ENCODE data around the gene COMTD1.
A peak's percentile ranks its signal among the peaks of the same experiment; 100 is the strongest.
"Not testable (repeated sequence)": the region's sequence is repeated elsewhere in the genome, so short reads cannot be mapped to it uniquely, and the experiment has no call there.

Gene COMTD1

DNA sequence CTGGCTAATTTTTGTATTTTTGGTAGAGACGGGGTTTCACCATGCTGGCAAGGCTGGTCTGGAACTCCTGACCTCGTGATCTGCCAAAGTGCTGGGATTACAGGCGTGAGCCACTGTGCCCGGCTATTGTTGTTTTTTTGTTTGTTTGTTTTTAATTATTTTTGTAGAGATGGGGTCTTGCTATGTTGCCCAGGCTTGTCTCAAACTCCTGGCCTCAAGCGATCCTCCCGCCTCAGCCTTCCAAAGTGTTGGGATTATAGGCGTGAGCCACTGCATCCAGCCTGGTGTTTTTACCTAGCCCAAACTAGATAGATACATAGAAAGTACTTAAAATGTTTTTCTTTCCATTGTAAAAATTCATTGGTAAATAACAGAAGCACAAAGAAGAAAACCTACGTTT, 14.3 kb downstream of the COMTD1 start:
- not testable (repeated sequence) for DNase-seq

DNA sequence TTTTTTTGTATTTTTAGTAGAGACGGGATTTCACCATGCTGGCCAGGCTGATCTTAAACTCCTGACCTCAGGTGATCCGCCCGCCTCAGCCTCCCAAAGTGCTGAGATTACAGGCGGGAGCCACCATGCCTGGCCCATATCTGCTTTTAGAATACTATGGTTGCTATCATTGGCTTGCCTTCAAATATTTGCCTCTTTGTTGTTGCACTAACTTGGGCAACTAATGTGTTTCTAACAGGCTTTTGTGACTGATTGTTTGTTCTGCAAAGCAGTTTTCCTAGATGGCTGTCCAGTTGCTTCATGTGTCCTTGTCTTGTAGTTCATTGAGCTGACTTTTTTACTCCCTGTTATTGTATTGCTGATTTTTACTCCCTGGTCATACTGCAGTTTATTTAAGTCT, 15.5 kb downstream of the COMTD1 start:
- DNase-seq, result no peak

- no peak for DNase-seq
Measured at GRCh38 chr10:75212343-75212742, 23.4 kb downstream of the COMTD1 start.

DNA sequence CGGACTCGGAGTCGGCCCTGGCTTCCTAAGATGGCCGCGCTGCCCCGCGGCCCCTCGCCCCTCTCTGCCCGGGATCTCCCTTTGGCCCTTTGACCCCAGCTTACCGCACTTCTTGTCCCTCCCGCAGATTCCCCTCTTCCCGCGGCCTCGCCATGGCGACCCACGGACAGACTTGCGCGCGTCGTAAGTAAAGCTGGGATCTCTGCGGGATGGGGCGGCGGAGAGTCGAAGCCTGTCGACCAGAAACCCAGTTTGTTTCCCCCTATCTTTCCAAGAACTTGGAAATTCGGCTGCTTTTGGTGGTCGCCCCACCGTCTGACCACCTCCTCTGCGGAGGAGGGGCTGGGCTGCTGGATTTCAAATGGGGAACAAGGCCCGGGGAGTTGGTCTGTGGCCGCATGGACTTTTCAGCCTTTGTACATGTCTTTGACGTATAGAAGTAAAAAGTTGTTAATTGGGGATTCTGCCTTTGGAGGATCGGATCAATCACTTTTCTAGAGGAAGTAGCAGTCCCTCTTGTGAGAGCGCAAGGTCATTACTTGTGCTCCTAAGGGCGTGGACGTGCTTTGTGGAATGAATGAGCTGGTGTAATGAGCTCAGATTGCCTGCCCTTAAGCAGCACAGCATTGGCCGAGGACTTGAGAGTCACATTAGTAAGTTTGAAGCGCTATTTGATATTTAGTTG, 24.6 kb downstream of the COMTD1 start:
- peak; percentile 8 for DNase-seq

DNA sequence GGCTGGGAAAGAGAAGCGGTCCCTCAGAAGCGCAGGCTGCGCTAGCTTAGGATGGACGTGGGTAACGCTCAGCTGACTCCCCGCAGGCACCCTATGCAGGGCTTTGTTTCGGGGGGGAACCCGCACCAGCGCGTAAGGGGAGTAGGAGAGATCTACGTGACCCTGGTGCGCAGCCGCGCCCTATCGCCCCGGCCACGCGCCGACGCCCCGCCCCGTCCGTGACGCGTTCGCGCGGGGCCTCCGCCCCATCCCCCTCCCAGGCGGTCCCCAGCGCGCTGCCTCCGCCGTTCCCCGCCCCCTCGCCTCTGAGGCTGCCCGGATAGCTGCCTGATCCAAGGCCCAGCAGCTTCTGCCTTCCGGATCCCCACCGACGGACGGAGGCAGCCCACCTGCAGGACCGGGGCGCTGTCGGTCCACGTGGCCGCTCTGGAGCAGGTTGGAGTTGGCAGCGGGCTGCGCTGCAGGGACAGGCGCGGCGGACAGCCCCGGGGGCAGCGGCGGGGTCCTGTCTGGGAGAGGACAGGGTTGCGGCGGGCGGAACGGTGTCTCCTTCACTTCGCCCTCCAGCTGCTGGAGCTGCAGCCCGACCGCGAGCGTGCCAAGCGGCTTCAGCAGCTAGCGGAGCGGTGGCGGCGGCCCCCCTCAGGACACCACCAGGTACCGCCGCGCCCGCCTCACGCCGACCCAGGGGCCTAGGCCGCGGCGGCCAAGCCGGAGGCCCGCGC, 25.3 kb downstream of the COMTD1 start, which contains the start of gene VDAC2:
Gene VDAC2, plus strand, starts transcription at position 515 of the 725 bp plus-strand sequence. CDS start 363 bp downstream, outside the sequence.
- peak; percentile 89 for DNase-seq

DNA sequence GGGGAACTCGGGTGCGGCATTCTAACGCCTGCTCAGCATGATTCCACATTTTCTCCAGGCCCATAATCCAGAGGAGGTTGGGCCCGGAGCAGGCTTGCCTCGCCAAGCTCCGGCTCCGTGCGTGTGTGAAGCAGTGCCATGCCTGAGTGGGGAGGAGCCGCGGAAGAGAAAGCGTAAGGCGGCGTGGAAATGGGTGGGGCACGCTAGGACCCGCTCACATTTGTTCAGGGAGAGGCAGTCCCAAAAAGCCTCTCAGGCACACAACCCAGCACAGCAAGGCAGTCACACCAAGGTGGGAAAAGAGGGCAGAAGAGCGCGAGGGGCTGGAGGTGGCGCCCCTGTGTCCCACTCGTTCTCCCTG, 25.9 kb downstream of the COMTD1 start:
- peak; percentile 67 for DNase-seq

GRCh38 chr10:75209086-75209920, 26.5 kb downstream of the COMTD1 start:
- no peak for DNase-seq

GRCh38 chr10:75208181-75208580, 27.6 kb downstream of the COMTD1 start:
- no peak for DNase-seq

DNA sequence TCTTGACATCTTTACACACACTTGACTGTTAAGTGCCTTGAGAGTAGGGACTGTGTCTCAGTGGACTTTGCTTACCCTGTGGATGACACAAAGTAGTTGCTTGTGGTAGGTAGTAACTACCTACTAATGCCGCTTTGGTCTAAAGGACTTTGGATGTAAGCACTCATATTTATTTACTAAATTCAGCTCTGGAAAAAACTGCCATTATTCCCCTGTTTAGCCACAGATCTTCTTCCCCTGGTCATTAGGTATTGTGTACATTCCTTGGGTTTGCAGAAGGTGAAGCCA, 28.0 kb downstream of the COMTD1 start:
- DNase-seq, result no peak

- DNase-seq, result no peak
Measured at GRCh38 chr10:75207079-75207856, 28.5 kb downstream of the COMTD1 start.

- DNase-seq, result not testable (repeated sequence)
Measured at GRCh38 chr10:75206638-75207037, 29.1 kb downstream of the COMTD1 start.

- no peak for DNase-seq
Measured at GRCh38 chr10:75205908-75206307, 29.8 kb downstream of the COMTD1 start.

DNA sequence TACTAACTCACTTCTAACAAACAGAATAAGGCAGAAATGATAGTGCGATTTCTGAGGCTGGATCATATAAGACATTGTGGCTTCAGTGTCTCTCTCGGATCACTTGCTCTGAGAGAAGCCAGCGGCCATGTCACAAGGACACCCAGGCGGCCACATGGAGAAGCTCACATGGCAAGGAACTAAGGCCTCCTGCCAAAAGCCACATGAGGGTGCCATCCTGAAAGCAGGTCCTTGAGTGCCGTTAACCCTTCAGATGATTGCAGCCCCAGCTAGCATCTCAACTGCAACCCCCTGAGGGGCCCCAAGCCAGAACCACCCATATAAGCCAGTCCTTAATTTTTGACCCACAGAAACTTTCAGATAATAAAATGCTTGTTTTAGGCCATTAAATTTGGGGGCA, 32.0 kb downstream of the COMTD1 start:
- DNase-seq, result no peak

GRCh38 chr10:75203046-75203620, 32.6 kb downstream of the COMTD1 start:
- DNase-seq, result not testable (repeated sequence)

GRCh38 chr10:75202321-75203045, 33.3 kb downstream of the COMTD1 start:
- DNase-seq, result no peak

GRCh38 chr10:75201793-75202307, 33.9 kb downstream of the COMTD1 start:
- DNase-seq, result no peak

DNA sequence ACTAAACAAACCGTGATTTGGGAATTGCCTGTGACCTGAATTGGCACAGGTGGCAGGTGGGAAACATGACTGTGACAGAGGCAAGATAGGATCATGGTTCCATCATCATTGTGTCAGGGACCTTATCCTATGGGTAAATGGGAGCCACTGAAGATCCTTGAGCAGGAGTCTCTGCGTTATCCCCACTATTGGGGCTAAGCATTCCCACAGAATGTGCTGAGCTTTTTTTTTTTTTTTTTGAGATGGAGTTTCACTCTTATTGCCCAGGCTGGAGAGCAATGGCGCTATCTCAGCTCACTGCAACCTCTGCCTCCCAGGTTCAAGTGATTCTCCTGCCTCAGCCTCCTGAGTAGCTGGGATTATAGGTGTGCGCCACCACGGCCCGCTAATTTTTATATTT, 35.8 kb downstream of the COMTD1 start:
- not testable (repeated sequence) for DNase-seq

DNA sequence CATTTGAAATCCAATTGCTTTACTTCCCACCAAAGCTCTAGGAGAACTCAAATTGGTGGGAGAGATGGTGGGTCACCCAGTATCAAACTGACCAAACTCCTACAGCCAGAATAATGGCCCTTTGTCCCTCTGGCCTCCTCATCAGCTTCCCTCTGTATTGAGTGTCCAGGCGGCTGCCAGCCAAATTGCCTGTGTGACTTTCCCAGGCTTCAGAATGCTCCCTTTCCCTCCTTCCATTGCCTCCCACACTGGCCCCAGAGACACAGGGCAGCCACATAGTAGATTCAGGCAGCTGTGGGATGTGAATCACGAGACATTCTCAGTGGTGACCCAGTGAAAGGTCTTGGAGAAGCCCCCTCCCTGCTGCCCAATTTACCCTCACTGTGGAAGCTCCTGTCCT, 37.9 kb downstream of the COMTD1 start:
- no peak for DNase-seq

- DNase-seq, result no peak
Measured at GRCh38 chr10:75197066-75197465, 38.7 kb downstream of the COMTD1 start.

DNA sequence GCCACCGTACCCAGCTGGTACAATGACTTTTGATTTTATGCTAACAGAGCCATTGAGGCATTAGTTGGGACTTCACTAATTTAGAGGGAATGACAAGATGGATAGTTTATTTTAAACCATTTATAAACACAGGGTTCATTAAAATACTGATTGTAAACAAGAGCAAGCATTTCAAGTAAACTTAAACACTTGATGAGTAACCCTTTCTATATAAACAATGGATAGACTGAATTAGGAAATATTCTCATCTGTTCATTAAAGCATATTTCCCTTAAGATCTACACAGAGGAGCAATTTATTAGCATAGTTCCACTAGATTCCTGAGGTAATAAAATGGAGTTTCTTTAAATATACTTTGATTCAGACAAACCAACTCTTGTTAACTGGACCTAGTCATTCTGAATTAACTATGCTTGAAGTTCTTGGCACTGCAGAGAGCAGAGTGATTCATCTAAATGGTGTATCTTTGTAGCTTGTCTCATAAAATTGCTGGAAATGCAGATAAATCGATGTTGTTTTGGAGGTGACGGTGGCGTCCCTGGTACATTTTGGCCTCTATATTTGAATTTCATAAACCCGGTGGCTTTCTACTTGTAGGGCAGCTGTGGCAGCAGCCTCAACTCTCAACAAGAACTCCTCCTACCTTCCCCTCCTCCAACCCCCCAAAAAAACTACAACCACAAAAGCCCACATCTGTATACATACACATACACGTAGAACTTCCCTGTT, 40.6 kb downstream of the COMTD1 start:
- DNase-seq, result no peak

- DNase-seq, result not testable (repeated sequence)
Measured at GRCh38 chr10:75194625-75195024, 41.1 kb downstream of the COMTD1 start.
